Bronchial epithelial cell (primary cell): ENCODE results near the gene SHC3. TPM values are rescaled to one million over a fixed set of nuclear protein-coding genes. Genes with fewer than 3 reads are reported as not detected.
A peak's percentile ranks its signal among the peaks of the same experiment; 100 is the strongest.

Source experiments
- DNase-seq: peaks from one replicate; pipeline ENCODE4 v3.0.0-alpha.2; 2010; ENCODE audit warnings: low read depth
- FAIRE-seq: peaks from 2 replicates; lab custom pipeline; 2011; peaks lifted over from hg19 to GRCh38; lab: Jason Lieb, UNC
- H3K27me3 ChIP-seq: 2 replicates; pipeline ENCODE4 v1.5.1; 2011; ENCODE audit warnings: low read length; ENCODE audit not compliant: control insufficient read depth, insufficient read depth
- H3K36me3 ChIP-seq: 2 replicates; pipeline ENCODE4 v1.5.1; 2011; ENCODE audit warnings: low read length; ENCODE audit not compliant: control insufficient read depth, insufficient read depth
- H3K4me3 ChIP-seq: 2 replicates; pipeline ENCODE4 v1.5.1; 2011; ENCODE audit warnings: mild to moderate bottlenecking, low read depth, low read length, control low read depth
- CTCF ChIP-seq: IDR thresholded peaks from 2 replicates; pipeline ENCODE4 v1.5.1; 2011; ENCODE audit warnings: mild to moderate bottlenecking, moderate library complexity, low read length, control low read depth, inconsistent platforms; ENCODE audit not compliant: insufficient read depth, severe bottlenecking
- total RNA-seq: library from RNA; depleted of rRNA; stranded (reverse); fragments of >200 nt; gene quantifications from 2 replicates; pipeline ENCODE4 v1.2.1, GENCODE V29; 2014

The SHC3 gene
- total RNA-seq, 1 donor from 2014 or later: 0.26 TPM

DNA sequence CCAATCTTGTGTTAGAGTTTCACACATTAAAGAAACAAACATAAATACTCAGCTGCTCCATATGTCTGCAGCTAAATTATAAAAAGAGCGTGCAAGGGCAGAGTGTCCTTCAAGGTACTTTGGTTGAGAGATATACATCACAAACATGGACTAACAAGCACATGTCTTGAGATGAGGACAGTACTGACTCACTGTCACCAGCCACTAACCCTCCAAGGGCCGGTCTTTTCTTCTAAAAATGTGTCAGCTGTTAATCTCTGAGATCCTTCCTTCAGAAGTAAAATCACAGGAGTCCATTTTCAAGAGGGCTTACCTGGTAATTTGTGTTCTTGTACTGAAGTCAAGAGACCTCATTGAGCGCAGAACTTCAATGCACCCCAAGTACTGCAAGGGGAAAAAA, 66.4 kb downstream of the SHC3 start:
- no peak for TF ChIP-seq CTCF
- no peak overlapping the region for H3K4me3 ChIP-seq
- H3K36me3 ChIP-seq: no peaks in the 10 kb centered on the region
- DNase-seq: no peak
- no peak for FAIRE-seq
- no peaks in the 10 kb centered on the region for H3K27me3 ChIP-seq

- no peaks in the 10 kb centered on the region for H3K36me3 ChIP-seq
- H3K27me3 ChIP-seq: no peaks in the 10 kb centered on the region
- peak; percentile 71 for DNase-seq
- no peak overlapping the region for H3K4me3 ChIP-seq
- no peak for TF ChIP-seq CTCF
- no peak for FAIRE-seq
Observed at GRCh38 chr9:89109666-89110065, 69.0 kb downstream of the SHC3 start.

- no peaks in the 10 kb centered on the region for H3K27me3 ChIP-seq
- no peak overlapping the region for H3K4me3 ChIP-seq
- FAIRE-seq (no peak), DNase-seq (no peak)
- no peak for TF ChIP-seq CTCF
- H3K36me3 ChIP-seq: no peaks in the 10 kb centered on the region
Observed at GRCh38 chr9:89107406-89107805, 71.2 kb downstream of the SHC3 start.

GRCh38 chr9:89106224-89106851, 72.3 kb downstream of the SHC3 start:
- H3K4me3 ChIP-seq: no peak overlapping the region

GRCh38 chr9:89104821-89105220, 73.8 kb downstream of the SHC3 start:
- Histone ChIP-seq H3K4me3 (no peak overlapping the region), H3K36me3 (no peaks in the 10 kb centered on the region), H3K27me3 (no peaks in the 10 kb centered on the region)
- TF ChIP-seq CTCF: no peak
- DNase-seq (no peak), FAIRE-seq (no peak)

More at GRCh38 chr9:89106224-89106851, 72.3 kb downstream of the SHC3 start:
- no peaks in the 10 kb centered on the region for H3K36me3 ChIP-seq
- no peak for FAIRE-seq
- no peak for TF ChIP-seq CTCF
- H3K27me3 ChIP-seq: no peaks in the 10 kb centered on the region
- no peak for DNase-seq

- no peak for DNase-seq
- H3K4me3 ChIP-seq: no peak overlapping the region
- no peak for FAIRE-seq
- TF ChIP-seq CTCF: no peak
- no peaks in the 10 kb centered on the region for H3K36me3 ChIP-seq
- H3K27me3 ChIP-seq: no peaks in the 10 kb centered on the region
Observed at GRCh38 chr9:89097219-89097618, 81.4 kb downstream of the SHC3 start.
